IPS DF 6.9 (cell line): Measurements from ENCODE around the gene SVEP1.

Source experiments
- DNase-seq: peaks from one replicate; pipeline ENCODE4 v3.0.0-alpha.2; 2013; ENCODE audit warnings: low read depth, low spot score
- H3K27ac ChIP-seq: one replicate; pipeline ENCODE4 v1.5.1; 2013; ENCODE audit warnings: low read length, control low read depth
- H3K27me3 ChIP-seq: 2 replicates; pipeline ENCODE4 v1.6.1; 2013; ENCODE audit warnings: mild to moderate bottlenecking, low read length; ENCODE audit not compliant: control insufficient read depth, insufficient read depth
- H3K36me3 ChIP-seq: 2 replicates; pipeline ENCODE4 v1.6.1; 2013; ENCODE audit warnings: low read length; ENCODE audit not compliant: control insufficient read depth, insufficient read depth
- H3K4me1 ChIP-seq: 2 replicates; pipeline ENCODE4 v1.6.1; 2013; ENCODE audit warnings: low read length; ENCODE audit not compliant: control insufficient read depth, insufficient read depth
- H3K4me3 ChIP-seq: 2 replicates; pipeline ENCODE4 v1.5.1; 2013; ENCODE audit warnings: mild to moderate bottlenecking, low read length
- H3K9me3 ChIP-seq: 2 replicates; pipeline ENCODE4 v1.6.1; 2013; ENCODE audit warnings: low read length, inconsistent platforms; ENCODE audit not compliant: control insufficient read depth, insufficient read depth
- WGBS: extraction: QIAGEN DNeasy Blood & Tissue Kit; methylation state at CpG from one replicate; pipeline ENCODE4 v1.1.7; 2013; ENCODE audit warnings: mixed read lengths, missing lambda C conversion rate; ENCODE audit not compliant: insufficient read length, insufficient coverage; 5-methylcytosine and 5-hydroxymethylcytosine counted together

The SVEP1 gene

DNA sequence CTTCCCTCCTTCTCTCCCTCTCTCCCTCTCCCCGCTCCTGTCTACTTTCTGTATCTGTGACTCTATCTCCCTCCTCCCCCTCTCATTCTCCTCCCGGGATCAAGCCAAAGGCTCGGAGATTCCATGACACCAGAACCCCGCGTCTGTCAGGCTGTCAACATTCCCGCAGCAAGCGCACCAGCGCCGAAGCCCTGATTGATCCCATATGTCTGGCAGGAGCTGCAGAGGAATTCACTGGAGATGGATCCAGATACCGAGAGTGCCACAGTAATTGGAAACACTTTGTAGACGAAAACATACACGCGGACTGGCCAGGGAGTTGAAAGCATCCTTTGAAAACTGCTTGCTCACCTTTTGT lies 300 bp upstream of the SVEP1 start:
- peak overlapping the region; percentile 46; the same call in 1 of the 2 replicates for H3K4me3 ChIP-seq
- no CpG with 5 or more reads among the region's 13 CpGs for WGBS

DNA sequence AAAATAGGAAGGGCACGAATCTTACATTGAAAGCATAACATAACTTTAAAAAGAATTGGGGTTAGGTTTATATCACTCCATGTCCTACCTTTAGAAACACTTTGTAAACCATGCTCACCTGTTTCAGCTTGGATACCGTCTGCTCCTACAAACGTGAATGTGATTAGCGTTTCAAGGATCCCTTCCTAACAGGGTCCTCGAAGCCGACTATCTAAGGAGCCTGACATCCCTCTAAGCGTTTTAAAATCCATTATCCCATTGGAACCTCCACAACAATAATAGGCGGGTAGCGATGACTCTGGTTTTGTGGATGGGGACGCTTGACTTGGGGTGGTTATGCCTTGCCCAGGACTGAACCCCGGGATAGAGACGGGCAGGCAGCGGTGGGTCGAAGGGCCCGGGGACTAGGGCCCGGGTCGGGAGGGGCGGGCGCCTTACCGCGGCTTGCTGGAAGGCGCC lies 937 bp downstream of the SVEP1 start:
- Histone ChIP-seq H3K27me3 (peaks cover 22% of the 10 kb centered on the region), H3K27ac (no peak overlapping the region), H3K36me3 (no peaks in the 10 kb centered on the region), H3K9me3 (no peaks in the 10 kb centered on the region), H3K4me1 (peaks cover 3% of the 10 kb centered on the region; the same call in 1 of the 2 replicates), H3K4me3 (peak overlapping the region; percentile 46; the same call in 1 of the 2 replicates)
- DNase-seq: no peak
- WGBS: no CpG with 5 or more reads among the region's 22 CpGs

More for the DNA sequence above, 300 bp upstream of the SVEP1 start:
- Histone ChIP-seq H3K36me3 (no peaks in the 10 kb centered on the region), H3K27me3 (peaks cover 22% of the 10 kb centered on the region), H3K4me1 (peaks cover 3% of the 10 kb centered on the region; the same call in 1 of the 2 replicates), H3K9me3 (no peaks in the 10 kb centered on the region), H3K27ac (no peak overlapping the region)
- no peak for DNase-seq

DNA sequence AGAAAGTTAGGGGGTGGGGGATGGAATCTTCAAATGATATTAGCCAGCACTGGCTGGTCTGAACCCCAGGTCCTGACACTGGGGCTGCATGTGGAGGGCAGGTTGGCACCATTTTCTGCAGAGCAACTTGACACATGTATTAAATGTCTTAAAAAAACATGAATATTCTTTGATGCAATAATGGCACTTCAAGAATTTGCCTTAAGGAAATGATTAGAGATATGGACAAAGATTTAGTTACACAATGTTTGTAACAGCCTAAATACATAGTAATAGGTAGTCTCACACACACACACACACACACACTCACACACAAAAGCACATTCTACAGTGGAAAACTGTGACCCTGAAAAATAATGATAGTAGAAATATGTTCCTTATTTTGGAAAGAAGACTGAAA lies 3.6 kb downstream of the SVEP1 start:
- H3K4me3 ChIP-seq: no peak overlapping the region
- DNase-seq: no peak
- H3K27me3 ChIP-seq: peaks cover 21% of the 10 kb centered on the region
- no peaks in the 10 kb centered on the region for H3K36me3 ChIP-seq
- no peak overlapping the region for H3K27ac ChIP-seq
- H3K4me1 ChIP-seq: no peaks in the 10 kb centered on the region
- no peaks in the 10 kb centered on the region for H3K9me3 ChIP-seq

DNA sequence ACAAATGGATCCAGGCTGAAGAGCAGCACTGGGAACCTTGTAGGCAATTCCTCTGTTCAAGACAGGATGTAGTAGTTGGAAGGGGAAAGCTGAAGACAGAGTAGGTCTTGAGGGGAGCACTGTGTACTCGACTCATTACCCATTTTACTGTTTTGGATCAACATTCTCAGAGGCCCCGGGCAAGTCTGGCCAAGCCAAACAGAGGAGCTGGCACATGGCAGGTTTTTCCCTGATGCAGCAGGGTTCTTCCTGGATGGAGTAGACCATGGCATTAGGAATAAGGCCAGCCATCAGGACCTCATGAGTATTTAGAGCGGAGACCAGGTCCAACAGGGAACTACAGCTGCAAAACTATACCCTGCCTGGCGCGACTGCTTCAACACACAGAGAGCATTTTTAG lies 4.4 kb downstream of the SVEP1 start:
- no CpG with 5 or more reads among the region's 5 CpGs for WGBS
- H3K4me1 ChIP-seq: no peaks in the 10 kb centered on the region
- no peak overlapping the region for H3K27ac ChIP-seq
- no peaks in the 10 kb centered on the region for H3K36me3 ChIP-seq
- no peaks in the 10 kb centered on the region for H3K9me3 ChIP-seq
- no peak overlapping the region for H3K4me3 ChIP-seq
- DNase-seq: no peak
- H3K27me3 ChIP-seq: peaks cover 13% of the 10 kb centered on the region

DNA sequence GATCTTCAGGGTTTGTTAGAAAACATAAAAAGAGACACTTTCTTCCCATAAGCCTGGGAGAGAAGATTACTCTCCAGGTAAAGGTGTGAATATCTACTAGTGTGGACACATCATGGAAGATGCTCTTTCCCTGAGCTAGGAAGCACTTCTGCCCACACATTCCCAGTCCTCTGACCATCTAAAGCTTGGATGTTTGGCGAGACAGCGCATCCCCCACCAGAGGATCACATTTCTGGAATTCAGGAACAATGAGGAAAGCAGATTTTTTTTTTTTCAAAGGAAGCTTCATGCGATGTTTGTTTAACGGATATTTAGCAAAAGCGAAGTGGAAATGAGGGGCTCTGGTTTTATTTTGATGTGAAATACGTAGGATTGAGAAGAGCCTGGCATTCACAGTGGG lies 6.2 kb downstream of the SVEP1 start:
- no peak for DNase-seq
- no peak overlapping the region for H3K27ac ChIP-seq
- no peaks in the 10 kb centered on the region for H3K9me3 ChIP-seq
- no peaks in the 10 kb centered on the region for H3K36me3 ChIP-seq
- 100% methylated on average over 3 of the region's 6 CpGs for WGBS
- H3K4me1 ChIP-seq: no peaks in the 10 kb centered on the region
- H3K4me3 ChIP-seq: no peak overlapping the region
- H3K27me3 ChIP-seq: no peaks in the 10 kb centered on the region

DNA sequence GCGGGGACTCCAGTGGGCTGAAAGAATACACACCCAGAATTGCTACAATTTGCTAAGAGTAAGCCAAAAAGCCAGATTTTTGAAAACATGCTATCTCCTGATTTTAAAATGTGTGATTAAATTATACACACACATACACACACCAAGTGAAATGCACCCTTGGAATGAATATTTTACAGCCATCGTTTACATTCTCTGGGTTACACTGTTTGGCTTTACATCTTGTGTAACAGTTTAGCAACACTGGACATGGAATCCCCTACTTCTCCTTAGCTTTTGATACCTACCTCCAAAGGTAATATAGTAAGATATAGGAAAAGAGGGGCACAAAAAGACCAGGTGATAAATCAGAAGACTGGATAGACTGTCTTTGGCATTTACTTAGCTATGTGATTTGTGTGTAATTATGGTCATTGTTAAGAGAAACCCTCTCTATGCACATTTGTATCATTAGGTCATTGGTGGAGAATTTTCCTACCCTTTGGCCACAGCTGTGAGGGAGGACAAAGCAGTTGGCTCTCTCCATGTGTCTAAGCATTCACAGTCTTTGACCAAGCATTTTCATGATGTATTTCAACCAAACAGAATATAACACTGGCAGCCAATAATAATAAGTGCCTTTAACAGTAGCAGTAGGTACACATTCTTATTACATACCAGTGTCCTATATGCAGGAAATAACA lies 7.6 kb downstream of the SVEP1 start:
- no peak for DNase-seq
- Histone ChIP-seq H3K4me3 (no peak overlapping the region), H3K27me3 (no peaks in the 10 kb centered on the region), H3K9me3 (no peaks in the 10 kb centered on the region), H3K27ac (no peak overlapping the region), H3K4me1 (no peaks in the 10 kb centered on the region), H3K36me3 (no peaks in the 10 kb centered on the region)
- WGBS: no CpG with 5 or more reads among the region's 2 CpGs

DNA sequence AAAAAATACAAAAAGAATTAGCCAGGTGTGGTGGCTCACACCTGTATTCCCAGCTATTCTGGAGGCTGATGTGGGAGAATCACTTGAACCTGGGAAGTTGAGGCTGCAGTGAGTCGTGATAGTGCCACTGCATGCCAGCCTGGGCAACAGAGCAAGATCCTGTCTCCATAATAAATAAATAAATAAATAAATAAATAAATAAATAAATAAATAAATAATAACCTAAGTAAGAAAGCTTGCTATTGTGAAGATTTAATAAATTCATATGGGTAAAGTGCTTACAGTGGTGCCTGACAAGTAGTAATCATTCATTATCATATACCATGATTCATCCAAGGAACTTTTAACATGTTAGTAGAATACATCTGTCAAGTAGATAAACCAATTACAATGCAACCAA lies 13.4 kb downstream of the SVEP1 start:
- Histone ChIP-seq H3K27ac (no peak overlapping the region), H3K4me3 (no peak overlapping the region), H3K36me3 (no peaks in the 10 kb centered on the region), H3K4me1 (no peaks in the 10 kb centered on the region), H3K27me3 (no peaks in the 10 kb centered on the region; the same call in 1 of the 2 replicates), H3K9me3 (no peaks in the 10 kb centered on the region)
- no CpG with 5 or more reads among the region's 1 CpG for WGBS
- DNase-seq: no peak

DNA sequence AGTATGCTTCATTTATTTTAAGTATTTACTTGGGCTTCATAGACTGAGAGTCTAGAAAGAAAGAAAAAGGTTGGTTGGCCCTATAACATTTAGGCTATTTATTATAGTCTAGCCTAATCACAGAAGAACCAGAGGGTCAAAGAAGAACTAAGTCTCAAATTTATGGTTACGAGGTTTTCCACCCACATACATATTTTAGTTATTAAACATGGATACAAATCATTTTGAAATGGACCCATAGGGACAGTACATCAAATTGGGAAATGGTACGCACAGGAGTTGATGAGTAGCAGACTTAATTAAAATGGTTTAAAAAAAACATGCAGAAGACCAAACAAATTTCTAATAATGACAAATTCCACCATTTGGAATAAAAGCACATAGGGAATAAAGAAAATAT lies 17.7 kb downstream of the SVEP1 start:
- Histone ChIP-seq H3K36me3 (no peaks in the 10 kb centered on the region), H3K9me3 (no peaks in the 10 kb centered on the region), H3K27me3 (no peaks in the 10 kb centered on the region; the same call in 1 of the 2 replicates), H3K4me1 (no peaks in the 10 kb centered on the region), H3K4me3 (no peak overlapping the region), H3K27ac (no peak overlapping the region)
- DNase-seq: no peak
- no CpG with 5 or more reads among the region's 2 CpGs for WGBS

DNA sequence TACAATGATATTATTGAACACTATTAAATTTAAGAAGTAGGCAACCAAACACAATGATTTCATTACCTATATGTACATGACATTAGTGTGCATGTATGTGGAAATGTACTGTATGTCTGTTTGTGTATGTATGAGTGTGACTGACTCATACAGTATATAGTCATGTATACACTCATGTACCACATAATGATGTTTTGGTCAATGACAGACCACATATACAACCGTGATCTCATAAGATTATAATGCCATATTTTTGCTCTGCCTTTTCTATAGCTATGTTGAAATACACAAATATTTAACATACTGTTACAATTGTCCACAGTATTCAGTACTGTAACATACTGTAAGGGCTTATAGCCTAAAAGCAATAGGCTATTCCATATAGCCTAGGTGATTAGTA lies 19.7 kb downstream of the SVEP1 start:
- no peaks in the 10 kb centered on the region for H3K4me1 ChIP-seq
- DNase-seq: no peak
- no peak overlapping the region for H3K4me3 ChIP-seq
- no peak overlapping the region for H3K27ac ChIP-seq
- no peaks in the 10 kb centered on the region for H3K27me3 ChIP-seq
- H3K36me3 ChIP-seq: no peaks in the 10 kb centered on the region
- no peaks in the 10 kb centered on the region for H3K9me3 ChIP-seq
- WGBS: no CpG with 5 or more reads among the region's 1 CpG

DNA sequence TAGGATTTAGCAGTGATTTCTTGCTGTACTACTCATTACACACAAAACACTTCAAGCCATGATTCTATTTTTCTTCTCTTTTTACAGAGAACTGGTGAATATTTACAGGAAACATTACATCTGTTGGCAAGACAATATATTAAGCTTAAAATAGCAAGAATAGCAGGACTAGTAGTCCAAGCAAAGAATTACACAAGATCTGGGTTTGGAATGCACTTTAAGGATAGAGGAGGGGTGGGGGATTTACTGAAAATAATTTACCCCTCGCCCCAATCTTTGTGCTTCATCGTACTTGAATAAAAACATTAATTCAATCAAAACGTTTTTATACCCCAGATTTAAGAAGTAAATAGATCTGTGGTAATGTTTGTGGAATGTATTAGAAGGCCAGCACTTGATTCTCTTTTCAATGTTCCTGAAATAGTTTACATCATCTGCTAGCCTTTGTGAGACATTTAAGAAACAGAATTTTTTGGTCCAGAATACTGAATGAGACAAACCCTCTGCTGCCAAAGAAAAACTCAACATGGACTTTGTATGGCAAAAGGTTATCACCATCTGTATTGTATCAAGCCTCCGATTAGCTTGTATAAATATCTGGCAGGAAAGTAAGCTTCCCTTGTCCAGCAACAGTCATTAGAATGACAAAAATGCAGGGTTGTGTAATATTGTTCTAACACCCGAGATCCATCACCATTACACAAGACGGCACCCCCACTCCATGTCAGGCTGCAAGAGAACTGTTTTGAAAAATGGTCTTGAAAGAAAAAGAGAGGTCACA lies 23.8 kb downstream of the SVEP1 start:
- H3K4me3 ChIP-seq: no peak overlapping the region
- no peaks in the 10 kb centered on the region for H3K36me3 ChIP-seq
- WGBS: no CpG with 5 or more reads among the region's 6 CpGs
- H3K27ac ChIP-seq: no peak overlapping the region
- DNase-seq: no peak
- H3K27me3 ChIP-seq: no peaks in the 10 kb centered on the region
- H3K9me3 ChIP-seq: no peaks in the 10 kb centered on the region
- H3K4me1 ChIP-seq: no peaks in the 10 kb centered on the region
